H1 (cell line): ENCODE results near the gene DPF3.

Source experiments
- BCL11A ChIP-seq, 2 experiments: IDR thresholded peaks; one replicate each; pipeline ENCODE4 v1.6.1; 2011; ENCODE audit warnings: low read depth in 2 of 2, low read length in 2 of 2, mild to moderate bottlenecking in 2 of 2
- CTCF ChIP-seq, 3 experiments: IDR thresholded peaks; 1 replicate in 2 of 3; 2 replicates in 1 of 3; pipeline versions ENCODE4 v1.5.1 to v1.6.1; 2011; ENCODE audit warnings: low read length in 3 of 3, mild to moderate bottlenecking in 3 of 3, inconsistent platforms in 2 of 3, low read depth in 1 of 3, moderate library complexity in 1 of 3; ENCODE audit not compliant: insufficient read depth in 1 of 3; ENCODE audit errors: control extremely low read depth in 1 of 3
- EZH2 ChIP-seq: fragments of 200-600 bp; sonication (generic); IDR thresholded peaks from 2 replicates; pipeline ENCODE4 v1.7.1; 2012; ENCODE audit warnings: low read depth, mild to moderate bottlenecking, moderate library complexity, low read length, inconsistent platforms; ENCODE audit not compliant: severe bottlenecking
- GTF2F1 ChIP-seq: IDR thresholded peaks from 2 replicates; pipeline ENCODE4 v1.6.1; 2012; ENCODE audit warnings: low read depth, low read length, improper control_type of control experiment, borderline replicate concordance
- HDAC2 ChIP-seq, 2 experiments: fragments of 300-600 bp in 1 of 2; sonication (generic) in 1 of 2; IDR thresholded peaks; 2 replicates each; pipeline ENCODE4 v1.6.1; 2011 to 2012; ENCODE audit warnings: low read depth in 2 of 2, low read length in 2 of 2, mild to moderate bottlenecking in 2 of 2, moderate library complexity in 2 of 2, borderline replicate concordance in 1 of 2, inconsistent platforms in 1 of 2
- JUND ChIP-seq: IDR thresholded peaks from 2 replicates; pipeline ENCODE4 v1.6.1; 2011; ENCODE audit warnings: mild to moderate bottlenecking, improper control_type of control experiment, low read length
- POLR2AphosphoS5 ChIP-seq: IDR thresholded peaks from 2 replicates; pipeline ENCODE4 v1.6.1; 2011; ENCODE audit warnings: low read depth, low read length
- RNF2 ChIP-seq: fragments of 200-900, 300-1000 bp; sonication (generic); IDR thresholded peaks from 2 replicates; pipeline ENCODE4 v1.7.1; 2016; ENCODE audit warnings: borderline replicate concordance, low read depth, mild to moderate bottlenecking, antibody characterized with exemption, low read length; ENCODE audit not compliant: poor library complexity, severe bottlenecking; ENCODE audit errors: missing control alignments
- SIX5 ChIP-seq: IDR thresholded peaks from 2 replicates; pipeline ENCODE4 v1.6.1; 2011; ENCODE audit warnings: mild to moderate bottlenecking, low read depth, low read length
- TAF1 ChIP-seq: IDR thresholded peaks from 2 replicates; pipeline ENCODE4 v1.6.1; 2011; ENCODE audit warnings: mild to moderate bottlenecking, low read depth, low read length
- YY1 ChIP-seq: IDR thresholded peaks from 2 replicates; pipeline ENCODE4 v1.6.1; 2011; ENCODE audit warnings: low read depth, mild to moderate bottlenecking, low read length

- TF ChIP-seq BCL11A (IDR thresholded peaks at IDR 0.05; ENCODE audit: low read depth in 2 of 2, low read length in 2 of 2) (no peak), TAF1 (no peak), HDAC2 (IDR thresholded peaks at IDR 0.05; ENCODE audit: borderline replicate concordance in 1 of 2, low read depth in 2 of 2, low read length in 2 of 2) (no peak), POLR2AphosphoS5 (no peak), EZH2 (no peak), CTCF (IDR thresholded peaks at IDR 0.05; ENCODE audit: control extremely low read depth in 1 of 3, insufficient read depth in 1 of 3, low read depth in 1 of 3, low read length in 3 of 3) (no peak), JUND (no peak), SIX5 (no peak), GTF2F1 (no peak), YY1 (no peak), RNF2 (no peak)
Observed at GRCh38 chr14:72631401-72631800, 262.5 kb downstream of the DPF3 start.
